IPS DF 19.7 (cell line): ENCODE data around the gene FAF1.

Experiments used
- DNase-seq: peaks from one replicate; pipeline ENCODE4 v3.0.0-alpha.2; 2013; ENCODE audit warnings: low read depth, low spot score

The FAF1 gene

DNA sequence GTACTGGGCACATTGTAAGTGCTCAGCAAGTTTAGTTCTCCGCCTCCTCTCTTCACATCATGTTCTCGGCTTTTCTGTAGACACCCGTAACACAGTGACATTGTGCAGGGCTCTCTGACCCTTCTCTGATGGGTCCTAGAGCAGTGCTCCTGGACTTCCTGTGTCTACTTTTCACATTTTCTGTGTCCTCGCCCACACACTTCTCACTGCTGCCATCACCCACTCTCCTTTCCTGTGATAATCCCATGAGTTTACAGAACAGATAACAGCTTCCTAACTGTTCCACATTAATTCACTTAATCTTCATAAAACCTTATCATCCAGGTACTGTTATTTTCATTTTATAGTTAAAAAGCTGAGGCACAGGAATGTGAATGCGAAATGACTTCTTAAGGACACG is 523.6 kb downstream of the FAF1 start:
- DNase-seq = no peak

- no peak for DNase-seq
These were observed 530.1 kb downstream of the FAF1 start for GRCh38 chr1:50430010-50430405.

DNA sequence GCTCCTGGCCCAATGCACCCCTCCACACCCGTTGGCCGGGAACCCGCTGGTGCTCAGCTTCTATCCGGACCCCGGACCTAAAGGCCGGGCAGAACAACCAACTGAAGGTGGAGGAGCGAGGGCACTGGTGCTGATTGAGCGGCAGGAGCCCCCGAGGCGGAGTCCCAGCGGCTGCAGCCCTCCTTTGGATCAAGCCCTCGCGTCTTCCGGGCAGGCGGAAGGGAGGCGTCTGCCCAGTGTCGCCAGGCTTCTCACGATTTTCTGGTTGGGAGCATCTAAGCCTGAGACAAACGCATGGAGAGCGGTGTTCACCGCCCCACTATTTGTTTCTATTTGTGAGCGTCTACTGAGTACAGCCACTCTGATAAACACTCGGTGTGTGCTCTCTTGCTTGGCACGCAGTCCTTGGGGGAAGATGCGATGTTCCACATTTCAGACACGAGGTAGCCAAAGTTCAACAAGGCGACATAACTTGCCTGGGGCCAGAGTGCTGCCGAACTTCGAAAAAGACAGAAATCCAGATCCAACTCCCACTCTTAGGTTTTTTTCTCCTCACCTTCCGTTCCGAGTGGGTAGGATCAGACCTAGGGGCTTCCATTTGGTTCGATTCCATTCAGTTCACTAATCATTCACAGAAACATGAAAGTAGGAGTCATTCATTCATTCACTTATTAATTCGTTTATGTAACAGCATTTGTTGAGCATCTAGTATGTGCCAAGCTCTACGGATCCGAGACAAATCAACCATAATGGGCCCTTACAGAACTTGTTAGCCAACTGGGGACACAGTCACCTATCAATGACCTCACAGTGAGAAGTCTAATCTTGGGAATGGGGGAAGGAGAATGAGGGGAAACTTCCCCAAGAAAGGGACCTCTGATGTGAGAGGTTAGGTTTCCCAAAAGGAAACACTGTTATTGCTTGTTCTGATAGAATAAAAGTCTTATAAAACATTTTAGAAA is 532.0 kb downstream of the FAF1 start:
- no peak for DNase-seq

- DNase-seq = no peak
These were observed 532.8 kb downstream of the FAF1 start for GRCh38 chr1:50427086-50427817.

DNA sequence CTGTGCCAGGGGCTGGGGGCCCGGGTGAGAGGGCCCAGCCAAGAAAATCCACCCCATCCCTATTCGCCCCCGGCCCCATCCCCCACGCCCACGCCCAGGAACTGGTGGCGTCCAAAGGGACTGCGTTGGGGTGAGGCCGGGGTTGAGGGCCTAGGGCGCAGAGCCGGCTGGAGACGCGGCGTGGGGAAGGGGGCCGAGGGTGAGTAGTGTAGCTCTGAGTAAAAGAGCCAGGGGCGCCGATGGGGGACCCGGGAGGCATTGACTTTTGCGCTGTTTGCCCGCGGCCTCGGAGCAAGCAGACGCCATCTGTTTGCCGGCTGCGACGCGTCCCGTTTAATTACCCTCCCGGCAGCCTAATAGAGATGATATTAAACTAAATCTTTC is 533.4 kb downstream of the FAF1 start:
- DNase-seq = no peak

- DNase-seq = no peak
These were observed 533.9 kb downstream of the FAF1 start for GRCh38 chr1:50426108-50426700.

GRCh38 chr1:50425376-50426107 is 534.5 kb downstream of the FAF1 start:
- no peak for DNase-seq

DNA sequence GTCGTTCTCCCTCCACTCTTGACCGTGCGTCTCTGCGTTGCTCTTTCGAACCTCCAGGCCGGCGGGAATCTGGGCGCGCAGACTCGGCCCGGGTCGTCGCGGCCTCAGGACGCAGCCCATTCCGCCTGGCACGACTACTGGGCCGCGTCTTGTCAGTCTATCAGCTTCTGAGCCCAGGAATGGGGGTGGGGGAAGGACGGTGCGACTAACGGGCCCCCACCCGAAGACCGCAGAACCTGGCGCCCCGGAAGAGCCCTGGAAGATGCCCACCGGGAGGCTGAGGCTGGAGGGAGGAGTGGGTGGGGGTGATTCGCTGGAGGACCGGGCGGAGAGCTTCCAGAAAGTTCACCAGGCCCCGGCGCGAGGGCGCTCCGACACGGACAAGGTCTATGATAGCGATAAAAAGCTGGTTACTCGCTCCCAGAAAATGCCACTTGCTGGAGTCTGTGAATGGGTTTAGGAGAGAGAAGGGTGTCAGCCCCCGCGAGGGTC is 535.1 kb downstream of the FAF1 start:
- DNase-seq = no peak

- no peak for DNase-seq
These were observed 535.8 kb downstream of the FAF1 start for GRCh38 chr1:50424045-50424883.

DNA sequence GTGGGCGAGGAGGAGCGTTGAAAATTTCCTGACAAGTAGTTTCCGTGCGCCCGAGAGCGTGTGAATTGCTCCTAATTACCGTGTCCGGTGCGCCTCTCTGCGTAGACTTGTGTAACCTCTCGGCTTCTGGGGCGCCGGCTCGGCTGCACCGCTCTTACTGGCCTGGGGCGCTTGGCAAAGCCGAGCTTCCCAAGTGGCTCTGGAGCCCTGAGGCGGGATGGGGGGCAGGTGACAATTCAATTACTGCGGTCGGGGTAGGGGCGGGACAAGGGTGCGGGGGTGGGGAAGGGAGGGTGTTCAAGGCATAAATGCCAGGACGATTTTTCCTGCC is 536.4 kb downstream of the FAF1 start:
- no peak for DNase-seq

GRCh38 chr1:50422946-50423669 is 537.0 kb downstream of the FAF1 start, which contains the start of gene DMRTA2:
Gene DMRTA2, minus strand, starts transcription at chr1:50423443. Its CDS starts 1,907 bp downstream, at chr1:50421536.
- DNase-seq = no peak

DNA sequence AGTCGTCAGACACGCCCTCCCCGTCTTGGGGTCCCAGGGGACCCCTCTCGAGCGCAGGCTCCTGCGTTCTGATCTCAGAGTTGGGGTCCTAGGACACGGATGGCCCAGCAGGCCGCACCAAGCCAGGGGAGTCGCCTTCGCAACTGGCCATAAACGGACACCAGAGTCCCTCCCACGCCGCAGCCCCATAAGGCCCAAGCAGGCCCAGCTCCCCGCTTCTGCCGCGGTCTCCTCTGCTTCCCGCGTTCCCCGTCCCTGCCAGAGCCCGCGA is 537.5 kb downstream of the FAF1 start:
- no peak for DNase-seq

GRCh38 chr1:50421768-50422674 is 538.0 kb downstream of the FAF1 start:
- DNase-seq = no peak

DNA sequence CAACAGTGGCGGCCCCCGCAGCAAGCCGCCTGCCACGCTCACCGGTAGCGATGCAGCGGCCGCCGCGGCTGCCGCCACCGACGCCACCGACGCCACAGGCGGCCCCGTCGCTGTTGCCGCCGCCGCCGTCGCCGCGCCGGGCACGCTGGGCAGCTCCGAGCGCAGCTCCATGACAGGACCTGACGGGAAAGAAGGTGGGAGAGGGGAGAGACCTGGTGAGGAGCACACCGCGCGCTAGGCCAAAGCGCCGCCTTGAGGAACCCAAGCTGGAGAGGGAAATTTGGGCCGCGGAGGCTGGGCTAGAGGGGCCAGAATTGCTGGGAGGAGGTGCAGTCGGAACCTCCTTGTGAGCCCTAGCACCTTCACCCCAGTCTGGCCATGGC is 538.7 kb downstream of the FAF1 start:
- DNase-seq = no peak

DNA sequence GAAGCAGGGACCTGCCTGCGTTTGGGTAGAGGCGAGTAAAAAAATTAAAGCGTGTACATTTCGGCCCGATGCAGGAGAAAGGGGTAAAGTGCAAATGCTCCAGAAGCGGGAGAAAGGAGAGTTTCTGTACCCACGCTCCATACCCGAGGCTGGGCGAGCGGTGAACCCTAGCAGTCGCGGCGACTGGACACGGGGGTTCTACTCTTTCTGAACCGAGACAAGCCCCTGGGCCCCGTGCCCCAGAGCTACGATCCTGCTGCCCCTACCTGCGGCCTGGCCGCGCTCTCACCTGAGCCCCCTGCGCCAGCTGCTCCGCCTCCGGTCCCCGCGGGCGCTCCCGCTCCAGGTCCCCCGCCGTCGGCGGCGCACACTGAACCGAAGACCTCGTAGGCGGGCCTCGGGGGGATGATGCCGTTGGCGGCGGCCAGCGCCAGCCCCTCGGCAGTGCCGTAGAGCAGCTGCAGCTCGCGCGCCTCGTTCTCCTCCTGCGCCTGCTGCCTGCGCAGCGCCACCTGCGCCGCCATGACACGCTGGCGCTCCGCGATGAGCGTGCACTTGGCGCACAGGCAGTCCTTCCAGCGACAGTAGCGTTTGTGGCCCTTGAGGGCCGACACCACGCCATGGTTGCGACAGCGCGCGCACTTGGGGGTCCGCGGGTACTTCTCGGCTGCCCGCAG is 539.2 kb downstream of the FAF1 start:
- no peak for DNase-seq

DNA sequence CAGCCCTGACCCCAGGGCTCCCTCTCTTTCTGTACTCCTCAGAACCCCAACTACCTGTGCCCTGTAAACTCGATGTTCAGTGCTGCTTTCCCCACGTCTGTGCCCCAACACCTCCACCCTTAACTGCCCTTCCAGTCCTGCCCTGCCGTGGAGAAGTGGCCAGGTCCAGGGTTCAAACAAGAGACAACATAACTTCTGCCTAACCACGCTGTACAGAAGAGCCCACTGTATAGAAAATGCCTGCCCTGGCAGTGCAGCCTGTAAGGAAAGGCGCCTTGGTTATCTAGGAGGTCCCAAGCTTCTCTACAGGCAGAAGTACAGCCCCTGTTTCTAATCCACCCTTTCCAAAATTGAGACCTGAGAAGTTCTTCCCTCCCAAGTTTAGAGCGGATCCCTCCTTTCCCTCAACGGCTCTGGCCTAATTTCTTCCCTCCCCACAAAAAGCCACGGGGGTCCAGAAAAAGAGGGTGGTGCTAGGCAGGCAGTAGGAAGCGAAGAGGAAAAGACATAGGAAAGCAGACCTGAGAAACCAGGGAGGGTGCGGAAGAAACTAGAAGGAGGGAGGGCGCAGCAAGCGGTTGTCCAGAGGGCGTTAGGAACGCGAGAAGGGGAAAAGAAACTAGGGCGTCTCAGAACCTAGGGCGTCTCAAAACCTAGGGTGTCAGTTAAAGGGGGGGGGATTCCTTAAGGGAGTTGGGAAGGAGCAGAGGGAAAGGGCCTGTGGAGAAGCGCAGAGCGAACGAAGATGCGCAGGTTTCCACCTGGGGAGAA is 540.0 kb downstream of the FAF1 start:
- no peak for DNase-seq

- DNase-seq = no peak
These were observed 540.7 kb downstream of the FAF1 start for GRCh38 chr1:50419192-50419906.
